ENCODE results near the gene MITF.

MITF gene

GRCh38 chr3:69865925-69866679 lies 126.8 kb downstream of the MITF start:
- H3K27ac ChIP-seq (ENCODE audit: low read depth, low read length): no peak overlapping the region
- no peak for TF ChIP-seq EZH2phosphoT487 (IDR thresholded peaks at IDR 0.05; ENCODE audit: borderline replicate concordance, low read length)
- no peak for TF ChIP-seq CTCF (IDR thresholded peaks at IDR 0.05; ENCODE audit: low read depth, low read length, poor library complexity, severe bottlenecking)
- H3K4me1 ChIP-seq (ENCODE audit: control insufficient read depth, low read length): 0 out of 2 replicates have a peak, but pooled peaks cover 5% of the 10 kb centered on the region
- no peak overlapping the region for H3K4me3 ChIP-seq (ENCODE audit: low read length)
- 0 out of 2 replicates have a peak, but pooled peaks cover 2% of the 10 kb centered on the region for H3K27me3 ChIP-seq (ENCODE audit: control insufficient read depth, low read length)
- H3K9me3 ChIP-seq (ENCODE audit: control insufficient read depth, insufficient read depth, low read length): no peaks in the 10 kb centered on the region
- H3K36me3 ChIP-seq (ENCODE audit: control insufficient read depth, low read length): no peaks in the 10 kb centered on the region
- no peaks in the 10 kb centered on the region for H4K20me1 ChIP-seq (ENCODE audit: control insufficient read depth, insufficient read depth, low read depth, low read length)
- no peaks in the 10 kb centered on the region for H3K9me2 ChIP-seq (replicated peaks; ENCODE audit: control insufficient read depth, low read length)
- H3F3A ChIP-seq (ENCODE audit: control insufficient read depth, insufficient read depth): no peaks in the 10 kb centered on the region
- no peaks in the 10 kb centered on the region for H3K79me2 ChIP-seq (ENCODE audit: control insufficient read depth, low read length)
- no peak overlapping the region for H3K4me2 ChIP-seq (ENCODE audit: low read length)

GRCh38 chr3:69866988-69867720 lies 127.9 kb downstream of the MITF start:
- Histone ChIP-seq H3K36me3 (ENCODE audit: control insufficient read depth, low read length) (no peaks in the 10 kb centered on the region), H3K9me2 (replicated peaks; ENCODE audit: control insufficient read depth, low read length) (no peaks in the 10 kb centered on the region), H3K4me1 (ENCODE audit: control insufficient read depth, low read length) (0 out of 2 replicates have a peak, but pooled peaks cover 5% of the 10 kb centered on the region), H4K20me1 (ENCODE audit: control insufficient read depth, insufficient read depth, low read depth, low read length) (no peaks in the 10 kb centered on the region), H3K4me2 (ENCODE audit: low read length) (no peak overlapping the region), H3K79me2 (ENCODE audit: control insufficient read depth, low read length) (no peaks in the 10 kb centered on the region), H3F3A (ENCODE audit: control insufficient read depth, insufficient read depth) (no peaks in the 10 kb centered on the region), H3K27ac (ENCODE audit: low read depth, low read length) (no peak overlapping the region), H3K27me3 (ENCODE audit: control insufficient read depth, low read length) (0 out of 2 replicates have a peak, but pooled peaks cover 2% of the 10 kb centered on the region), H3K9me3 (ENCODE audit: control insufficient read depth, insufficient read depth, low read length) (no peaks in the 10 kb centered on the region), H3K4me3 (ENCODE audit: low read length) (no peak overlapping the region)
- TF ChIP-seq EZH2phosphoT487 (IDR thresholded peaks at IDR 0.05; ENCODE audit: borderline replicate concordance, low read length) (no peak), CTCF (IDR thresholded peaks at IDR 0.05; ENCODE audit: low read depth, low read length, poor library complexity, severe bottlenecking) (no peak)

- Histone ChIP-seq H3F3A (ENCODE audit: control insufficient read depth, insufficient read depth) (no peaks in the 10 kb centered on the region), H4K20me1 (ENCODE audit: control insufficient read depth, insufficient read depth, low read depth, low read length) (no peaks in the 10 kb centered on the region), H3K9me2 (replicated peaks; ENCODE audit: control insufficient read depth, low read length) (no peaks in the 10 kb centered on the region), H3K36me3 (ENCODE audit: control insufficient read depth, low read length) (no peaks in the 10 kb centered on the region), H3K27ac (ENCODE audit: low read depth, low read length) (no peak overlapping the region), H3K9me3 (ENCODE audit: control insufficient read depth, insufficient read depth, low read length) (no peaks in the 10 kb centered on the region), H3K4me3 (ENCODE audit: low read length) (no peak overlapping the region), H3K27me3 (ENCODE audit: control insufficient read depth, low read length) (0 out of 2 replicates have a peak, but pooled peaks cover 2% of the 10 kb centered on the region), H3K79me2 (ENCODE audit: control insufficient read depth, low read length) (no peaks in the 10 kb centered on the region), H3K4me1 (ENCODE audit: control insufficient read depth, low read length) (0 out of 2 replicates have a peak, but pooled peaks cover 5% of the 10 kb centered on the region), H3K4me2 (ENCODE audit: low read length) (no peak overlapping the region)
- no peak for TF ChIP-seq CTCF (IDR thresholded peaks at IDR 0.05; ENCODE audit: low read depth, low read length, poor library complexity, severe bottlenecking)
- no peak for TF ChIP-seq EZH2phosphoT487 (IDR thresholded peaks at IDR 0.05; ENCODE audit: borderline replicate concordance, low read length)
Observed at GRCh38 chr3:69867941-69868505, 128.8 kb downstream of the MITF start.
